Activated CD8-positive, alpha-beta T cell treated with anti-CD3 and anti-CD28 coated beads for 36 hours (primary cell): ENCODE measurements around the gene TNRC6B. TPM values are rescaled to one million over a fixed set of nuclear protein-coding genes. Genes with fewer than 3 reads are reported as not detected.

Experiments
- ATAC-seq: fragments of 200-7000 bp; cut with Tn5 transposase; one replicate; pipeline ENCODE4 v1.10.0; 2021; ENCODE audit warnings: mild to moderate bottlenecking, moderate library complexity
- CTCF ChIA-PET: fragments of 350-600 bp; sonication (Branson Sonifier 250); formaldehyde crosslinking; loops from one replicate; lab custom pipeline; 2021; ENCODE audit warnings: antibody characterized with exemption; lab: Charles Lee
- POLR2A ChIA-PET: fragments of 350-600 bp; sonication (Branson Sonifier 250); formaldehyde crosslinking; loops from one replicate; lab custom pipeline; 2021; ENCODE audit warnings: antibody characterized with exemption; lab: Charles Lee
- DNase-seq: peaks from one replicate; pipeline ENCODE4 v3.0.0-alpha.2; 2020
- H3K27ac Mint-ChIP-seq: one replicate; pipeline ENCODE4 v1.8.0; 2021; ENCODE audit warnings: mild to moderate bottlenecking, mixed read lengths
- H3K27me3 Mint-ChIP-seq: one replicate; pipeline ENCODE4 v1.8.0; 2021; ENCODE audit warnings: mixed read lengths
- H3K36me3 Mint-ChIP-seq: one replicate; pipeline ENCODE4 v1.8.0; 2021; ENCODE audit warnings: low read depth, mixed read lengths
- H3K4me1 Mint-ChIP-seq: one replicate; pipeline ENCODE4 v1.8.0; 2021; ENCODE audit warnings: low read depth, mixed read lengths
- H3K4me3 Mint-ChIP-seq: one replicate; pipeline ENCODE4 v1.8.0; 2021; ENCODE audit warnings: mild to moderate bottlenecking, moderate library complexity, mixed read lengths
- H3K9me3 Mint-ChIP-seq: one replicate; pipeline ENCODE4 v1.8.0; 2021; ENCODE audit warnings: mixed read lengths
- intact Hi-C: fragments of 100-400 bp; cut with micrococcal nuclease; formaldehyde crosslinking; loops from one replicate; pipeline ENCODE4 v1.10.0; 2022
- total RNA-seq, 2 experiments: library from RNA; stranded (reverse); gene quantifications; one replicate each; pipeline ENCODE4 v1.2.3, GENCODE V29; 2021
- TF ChIP-seq, protein P1 (sequence below): fragments of 200-600 bp; IDR thresholded peaks from one replicate; pipeline ENCODE4 v1.8.0; 2022; ENCODE audit warnings: antibody characterized with exemption, mild to moderate bottlenecking

The TNRC6B gene
- total RNA-seq, 2 experiments from 2014 or later = 42.6 to 45.2 TPM

DNA sequence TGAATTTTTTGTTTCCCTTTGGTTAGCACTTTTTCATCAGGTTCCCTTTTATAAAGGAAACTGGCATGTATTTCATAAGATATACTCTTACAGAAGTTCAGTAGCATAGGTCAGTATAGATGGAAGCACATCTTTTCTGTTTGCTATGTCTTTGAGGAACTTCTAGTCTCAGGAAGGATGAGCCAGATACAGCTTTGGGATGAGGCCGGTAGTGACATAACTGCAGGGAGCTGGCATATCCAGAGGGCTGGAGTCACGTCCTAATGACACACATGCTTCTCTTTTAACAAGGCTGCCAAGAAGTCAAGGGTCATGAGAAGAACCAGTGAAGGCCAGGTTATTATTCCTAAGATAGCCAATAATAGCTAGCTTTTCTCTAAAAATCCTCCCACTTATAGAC is 135.3 kb downstream of the TNRC6B start:
- ChIA-PET POLR2A (interaction anchor here (0.8 kb wide), 1 partner anchor 16 kb away, joined by 3 read pairs; no protein-coding TSS in a partner anchor), CTCF (no interaction called here)
- intact Hi-C loops = no loop called here
- H3K27ac Mint-ChIP-seq = peak overlapping the region; percentile 18
- H3K4me1 Mint-ChIP-seq = peaks cover 34% of the 10 kb centered on the region
- H3K36me3 Mint-ChIP-seq = peaks cover 55% of the 10 kb centered on the region
- H3K9me3 Mint-ChIP-seq = no peaks in the 10 kb centered on the region
- DNase-seq = no peak
- TF ChIP-seq, protein P1, sequence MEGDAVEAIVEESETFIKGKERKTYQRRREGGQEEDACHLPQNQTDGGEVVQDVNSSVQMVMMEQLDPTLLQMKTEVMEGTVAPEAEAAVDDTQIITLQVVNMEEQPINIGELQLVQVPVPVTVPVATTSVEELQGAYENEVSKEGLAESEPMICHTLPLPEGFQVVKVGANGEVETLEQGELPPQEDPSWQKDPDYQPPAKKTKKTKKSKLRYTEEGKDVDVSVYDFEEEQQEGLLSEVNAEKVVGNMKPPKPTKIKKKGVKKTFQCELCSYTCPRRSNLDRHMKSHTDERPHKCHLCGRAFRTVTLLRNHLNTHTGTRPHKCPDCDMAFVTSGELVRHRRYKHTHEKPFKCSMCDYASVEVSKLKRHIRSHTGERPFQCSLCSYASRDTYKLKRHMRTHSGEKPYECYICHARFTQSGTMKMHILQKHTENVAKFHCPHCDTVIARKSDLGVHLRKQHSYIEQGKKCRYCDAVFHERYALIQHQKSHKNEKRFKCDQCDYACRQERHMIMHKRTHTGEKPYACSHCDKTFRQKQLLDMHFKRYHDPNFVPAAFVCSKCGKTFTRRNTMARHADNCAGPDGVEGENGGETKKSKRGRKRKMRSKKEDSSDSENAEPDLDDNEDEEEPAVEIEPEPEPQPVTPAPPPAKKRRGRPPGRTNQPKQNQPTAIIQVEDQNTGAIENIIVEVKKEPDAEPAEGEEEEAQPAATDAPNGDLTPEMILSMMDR = no peak
- H3K4me3 Mint-ChIP-seq = no peak overlapping the region
- no peak for ATAC-seq
- no peaks in the 10 kb centered on the region for H3K27me3 Mint-ChIP-seq

DNA sequence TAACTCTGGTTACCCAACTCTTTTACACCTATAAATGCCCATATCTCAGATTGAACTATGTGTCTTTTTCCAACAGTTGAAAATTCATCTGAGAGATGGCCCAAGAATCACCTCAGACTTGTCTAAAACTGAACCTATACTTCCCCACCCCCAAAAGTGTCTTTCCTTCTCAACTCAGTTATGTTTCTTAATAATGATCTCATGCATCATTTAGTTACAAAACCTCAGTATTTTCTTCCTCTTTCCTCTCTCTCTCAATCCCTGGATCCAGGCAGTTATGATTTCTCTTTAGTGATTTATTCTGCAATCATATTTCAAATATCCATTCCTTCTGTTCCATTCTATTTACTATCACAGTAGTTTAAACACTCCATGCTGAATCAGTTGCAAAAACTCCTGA is 136.3 kb downstream of the TNRC6B start:
- peaks cover 23% of the 10 kb centered on the region for H3K4me1 Mint-ChIP-seq
- H3K4me3 Mint-ChIP-seq = no peak overlapping the region
- H3K27me3 Mint-ChIP-seq = no peaks in the 10 kb centered on the region
- peak overlapping the region; percentile 4 for H3K27ac Mint-ChIP-seq
- no peaks in the 10 kb centered on the region for H3K9me3 Mint-ChIP-seq
- no peak for DNase-seq
- TF ChIP-seq, protein P1 = no peak
- ATAC-seq = no peak
- CTCF ChIA-PET = no interaction called here
- intact Hi-C loops = no loop called here
- H3K36me3 Mint-ChIP-seq = peaks cover 48% of the 10 kb centered on the region
- POLR2A ChIA-PET = no interaction called here

DNA sequence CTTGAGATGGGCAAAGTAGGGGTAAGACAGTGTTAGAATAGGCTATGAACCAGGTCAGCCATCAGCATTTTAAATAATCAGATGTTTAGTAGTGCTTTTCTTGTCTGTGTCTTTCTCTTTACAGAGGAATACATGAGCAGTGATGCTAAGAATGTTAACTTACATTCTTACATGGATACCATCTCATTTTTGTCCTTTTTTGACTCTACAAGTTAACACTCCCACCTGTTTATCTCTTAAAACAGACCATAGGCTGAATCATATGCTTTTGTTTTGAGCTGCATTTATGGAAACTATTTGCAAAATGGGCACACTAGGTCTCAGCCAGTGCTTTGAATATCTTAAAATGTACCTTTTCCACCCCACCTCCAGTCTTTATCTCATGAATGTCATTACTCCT is 143.0 kb downstream of the TNRC6B start:
- POLR2A ChIA-PET = interaction anchor here (0.6 kb wide), 1 partner anchor 979 kb away, joined by 3 read pairs; no protein-coding TSS in a partner anchor
- intact Hi-C loops = no loop called here
- peaks cover 50% of the 10 kb centered on the region for H3K36me3 Mint-ChIP-seq
- DNase-seq (no peak), ATAC-seq (no peak)
- H3K4me1 Mint-ChIP-seq = peaks cover 55% of the 10 kb centered on the region
- H3K27me3 Mint-ChIP-seq = no peaks in the 10 kb centered on the region
- H3K27ac Mint-ChIP-seq = peak overlapping the region; percentile 70
- no peaks in the 10 kb centered on the region for H3K9me3 Mint-ChIP-seq
- no peak overlapping the region for H3K4me3 Mint-ChIP-seq
- CTCF ChIA-PET = interaction anchor here (1.4 kb wide), 2 partner anchors 10 to 27 kb away, joined by 3 to 4 read pairs; no protein-coding TSS in a partner anchor
- TF ChIP-seq, protein P1 = no peak

DNA sequence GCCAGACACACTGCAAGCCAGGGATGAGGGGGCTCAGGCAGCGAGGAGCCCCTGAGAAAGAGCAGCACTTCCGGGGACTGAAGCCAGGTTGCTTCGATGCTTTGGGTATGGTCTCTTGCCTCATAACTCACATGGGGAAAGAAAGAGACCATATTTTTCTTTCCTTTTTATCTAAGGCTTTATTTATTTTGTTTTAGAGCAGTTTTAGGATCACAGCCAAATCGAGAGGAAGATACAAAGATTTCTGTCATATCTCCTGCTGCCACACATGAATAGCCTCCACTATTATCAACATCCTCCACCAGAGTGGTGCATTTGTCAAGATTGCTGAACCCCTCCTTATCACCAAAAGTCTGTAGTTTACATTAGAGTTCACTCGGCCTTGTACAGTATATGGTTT is 144.3 kb downstream of the TNRC6B start:
- no peaks in the 10 kb centered on the region for H3K9me3 Mint-ChIP-seq
- H3K4me1 Mint-ChIP-seq = peaks cover 57% of the 10 kb centered on the region
- POLR2A ChIA-PET = interaction anchor here (0.9 to 2.6 kb wide), 3 partner anchors 12 to 24 kb away, joined by 4 to 10 read pairs (median 8); partner anchors contain the start of gene ADSL
- no peaks in the 10 kb centered on the region for H3K27me3 Mint-ChIP-seq
- ATAC-seq = no peak
- CTCF ChIA-PET = interaction anchor here (1.2 kb wide), 1 partner anchor 27 kb away, joined by 3 read pairs; no protein-coding TSS in a partner anchor
- H3K27ac Mint-ChIP-seq = peak overlapping the region; percentile 16
- no peak overlapping the region for H3K4me3 Mint-ChIP-seq
- TF ChIP-seq, protein P1 = no peak
- H3K36me3 Mint-ChIP-seq = peaks cover 39% of the 10 kb centered on the region
- intact Hi-C loops = no loop called here
- no peak for DNase-seq

DNA sequence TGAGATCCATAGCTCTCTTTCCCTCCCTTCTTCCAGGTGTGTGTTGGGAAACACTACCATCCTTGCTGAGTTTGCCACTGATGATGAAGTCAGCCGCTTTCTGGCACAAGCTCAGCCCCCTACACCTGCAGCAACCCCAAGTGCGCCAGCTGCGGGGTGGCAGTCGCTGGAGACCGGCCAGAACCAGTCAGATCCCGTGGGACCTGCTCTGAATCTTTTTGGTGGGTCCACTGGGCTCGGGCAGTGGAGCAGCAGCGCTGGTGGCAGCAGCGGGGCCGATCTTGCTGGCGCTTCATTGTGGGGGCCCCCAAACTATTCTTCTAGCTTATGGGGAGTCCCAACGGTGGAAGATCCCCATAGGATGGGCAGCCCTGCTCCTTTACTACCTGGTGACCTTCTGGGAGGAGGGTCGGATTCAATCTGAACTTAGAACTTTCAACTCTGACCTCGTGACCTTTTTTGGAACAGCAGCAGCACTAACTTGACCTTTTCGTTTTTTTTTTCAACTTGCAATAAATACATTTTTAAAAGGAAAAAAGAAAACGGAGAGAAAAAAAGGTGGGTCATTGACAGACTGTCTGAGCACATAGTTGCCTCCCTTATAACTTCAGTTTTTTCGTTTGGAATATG is 145.2 kb downstream of the TNRC6B start:
- Mint-ChIP-seq H3K27me3 (no peaks in the 10 kb centered on the region), H3K4me3 (no peak overlapping the region), H3K4me1 (peaks cover 66% of the 10 kb centered on the region), H3K36me3 (peaks cover 33% of the 10 kb centered on the region), H3K9me3 (no peaks in the 10 kb centered on the region), H3K27ac (peak overlapping the region; percentile 14)
- TF ChIP-seq, protein P1 = no peak
- ChIA-PET POLR2A (interaction anchor here (0.9 to 2.6 kb wide), 7 partner anchors 13 to 64 kb away, joined by 3 to 10 read pairs (median 5); partner anchors contain the start of gene ADSL), CTCF (interaction anchor here (1.1 to 2.1 kb wide), 4 partner anchors 11 to 73 kb away, joined by 3 to 5 read pairs (median 3); no protein-coding TSS in a partner anchor)
- no peak for DNase-seq
- intact Hi-C loops = no loop called here
- no peak for ATAC-seq
